A549 (cell line): ENCODE results near the gene GFM1. TPM values are rescaled to one million over a fixed set of nuclear protein-coding genes. Genes with fewer than 3 reads are reported as not detected.

ENCODE experiments used
- ATAC-seq, 2 experiments: fragments of 200-7000 bp in 1 of 2; fragments of >200 bp in 1 of 2; cut with Nextera tagmentation in 1 of 2; cut with Tn5 transposase in 1 of 2; 3 replicates each; pipeline versions ENCODE4 v1.8.0 to v1.9.1; 2018 to 2020; ENCODE audit warnings: mild to moderate bottlenecking in 1 of 2, moderate library complexity in 1 of 2
- CTCF ChIA-PET: fragments of 300-600 bp; sonication (Branson Sonifier 250); formaldehyde crosslinking; extraction: SDS; loops from one replicate; lab custom pipeline; 2021; ENCODE audit warnings: antibody characterized with exemption, inconsistent platforms; lab: Yijun Ruan, JAX
- POLR2A ChIA-PET: fragments of 350-600 bp; formaldehyde crosslinking; extraction: SDS; loops from one replicate; lab custom pipeline; 2021; ENCODE audit warnings: antibody characterized with exemption, inconsistent platforms; lab: Yijun Ruan, JAX
- DNase-seq, 2 experiments: peaks; one replicate each; pipeline versions ENCODE4 v3.0.0 to v3.0.0-alpha.2; 2011 to 2016; ENCODE audit warnings: low read depth in 1 of 2, low spot score in 1 of 2
- FAIRE-seq: peaks from 2 replicates; lab custom pipeline; 2011; peaks lifted over from hg19 to GRCh38; lab: Jason Lieb, UNC
- H3K27ac ChIP-seq, 2 experiments: fragments of >200 bp; sonication (Bioruptor Twin); formaldehyde crosslinking; 3 replicates each; pipeline ENCODE4 v1.5.1; 2016 to 2017
- H3K4me1 ChIP-seq: fragments of >200 bp; sonication (Bioruptor Twin); formaldehyde crosslinking; 3 replicates; pipeline ENCODE4 v1.6.1; 2016
- H3K4me2 ChIP-seq: fragments of >200 bp; sonication (Bioruptor Twin); formaldehyde crosslinking; 3 replicates; pipeline ENCODE4 v1.6.1; 2016
- H3K4me3 ChIP-seq: fragments of >200 bp; sonication (Bioruptor Twin); formaldehyde crosslinking; 3 replicates; pipeline ENCODE4 v1.5.1; 2016
- H3K9me3 ChIP-seq: fragments of >200 bp; sonication (Bioruptor Twin); formaldehyde crosslinking; 3 replicates; pipeline ENCODE4 v1.6.1; 2016
- ATOH8 ChIP-seq: fragments of 250-450 bp; sonication (Bioruptor Pico); IDR thresholded peaks from 2 replicates; pipeline ENCODE4 v1.5.0; 2020; ENCODE audit warnings: low read depth, mild to moderate bottlenecking, moderate library complexity
- CBX8 ChIP-seq: fragments of 200-600 bp; sonication (generic); IDR thresholded peaks from 2 replicates; pipeline ENCODE4 v1.6.1; 2016
- EHMT2 ChIP-seq: fragments of 200-600 bp; sonication (generic); IDR thresholded peaks from 2 replicates; pipeline ENCODE4 v1.6.1; 2016; ENCODE audit warnings: antibody characterized with exemption, low read depth, mild to moderate bottlenecking, moderate library complexity
- FOSL2 ChIP-seq, 2 experiments: fragments of 450-650 bp in 1 of 2; fragments of >200 bp in 1 of 2; sonication (Bioruptor Twin) in 1 of 2; formaldehyde crosslinking; IDR thresholded peaks; 2 replicates each; pipeline versions ENCODE4 v1.5.0 to v1.6.1; 2016 to 2020; ENCODE audit warnings: mild to moderate bottlenecking in 1 of 2, moderate library complexity in 1 of 2
- HEYL ChIP-seq: fragments of 250-450 bp; sonication (Bioruptor Pico); IDR thresholded peaks from 2 replicates; pipeline ENCODE4 v1.8.0; 2021; ENCODE audit warnings: mild to moderate bottlenecking, moderate library complexity
- HMGXB4 ChIP-seq: fragments of 250-450 bp; sonication (Bioruptor Pico); IDR thresholded peaks from 2 replicates; pipeline ENCODE4 v1.5.0; 2021; ENCODE audit warnings: mild to moderate bottlenecking, moderate library complexity, borderline replicate concordance
- HOXB13 ChIP-seq: fragments of 250-450 bp; sonication (Bioruptor Pico); IDR thresholded peaks from 2 replicates; pipeline ENCODE4 v1.5.0; 2020; ENCODE audit warnings: low read depth, mild to moderate bottlenecking, moderate library complexity
- HOXB5 ChIP-seq: fragments of 250-450 bp; sonication (Bioruptor Pico); IDR thresholded peaks from 2 replicates; pipeline ENCODE4 v1.5.0; 2020; ENCODE audit warnings: mild to moderate bottlenecking, moderate library complexity
- JUN ChIP-seq, 2 experiments: fragments of >200 bp; sonication (Bioruptor Twin); formaldehyde crosslinking; IDR thresholded peaks; 2 replicates in 1 of 2; 3 replicates in 1 of 2; pipeline ENCODE4 v1.6.1; 2016 to 2017
- MAFK ChIP-seq: fragments of 450-650 bp; IDR thresholded peaks from 2 replicates; pipeline ENCODE4 v1.6.1; 2014; ENCODE audit not compliant: partially characterized antibody
- MYC ChIP-seq: IDR thresholded peaks from 2 replicates; pipeline ENCODE4 v1.6.1; 2012; ENCODE audit warnings: mild to moderate bottlenecking, inconsistent platforms, low read length, improper control_type of control experiment, borderline replicate concordance
- NPAS2 ChIP-seq: fragments of 250-450 bp; sonication (Bioruptor Pico); IDR thresholded peaks from 2 replicates; pipeline ENCODE4 v1.8.0; 2022; ENCODE audit warnings: mild to moderate bottlenecking, moderate library complexity, borderline replicate concordance
- PHF8 ChIP-seq: fragments of 200-600 bp; sonication (generic); IDR thresholded peaks from 2 replicates; pipeline ENCODE4 v1.6.1; 2016; ENCODE audit warnings: low read depth, mild to moderate bottlenecking, antibody characterized with exemption, moderate library complexity, borderline replicate concordance
- POLR2A ChIP-seq: IDR thresholded peaks from 2 replicates; pipeline ENCODE4 v1.6.1; 2012; ENCODE audit warnings: mild to moderate bottlenecking, low read length
- RAD21 ChIP-seq, 2 experiments: fragments of >200 bp in 1 of 2; sonication (Bioruptor Twin) in 1 of 2; formaldehyde crosslinking in 1 of 2; IDR thresholded peaks in 1 of 2; conservative IDR thresholded peaks in 1 of 2; 2 replicates in 1 of 2; 3 replicates in 1 of 2; pipeline ENCODE4 v1.6.1; 2012 to 2018; ENCODE audit warnings: inconsistent platforms in 1 of 2
- RARB ChIP-seq: fragments of 250-450 bp; sonication (Bioruptor Pico); IDR thresholded peaks from 2 replicates; pipeline ENCODE4 v1.8.0; 2021; ENCODE audit warnings: mild to moderate bottlenecking, moderate library complexity
- RCOR1 ChIP-seq: fragments of 150-350 bp; IDR thresholded peaks from 2 replicates; pipeline ENCODE4 v1.6.1; 2014; ENCODE audit warnings: antibody characterized with exemption, low read length, low read depth
- RNF2 ChIP-seq: fragments of 200-600 bp; sonication (generic); IDR thresholded peaks from 2 replicates; pipeline ENCODE4 v1.6.1; 2016; ENCODE audit warnings: low read depth, mild to moderate bottlenecking, antibody characterized with exemption, moderate library complexity, borderline replicate concordance
- SMC3 ChIP-seq: fragments of >200 bp; sonication (Bioruptor Twin); formaldehyde crosslinking; IDR thresholded peaks from 3 replicates; pipeline ENCODE4 v1.6.1; 2018; ENCODE audit warnings: inconsistent platforms
- SREBF2 ChIP-seq: fragments of 450-650 bp; IDR thresholded peaks from 2 replicates; pipeline ENCODE4 v1.6.1; 2014; ENCODE audit warnings: mild to moderate bottlenecking, moderate library complexity
- TFCP2L1 ChIP-seq: fragments of 250-450 bp; sonication (Bioruptor Pico); IDR thresholded peaks from 2 replicates; pipeline ENCODE4 v1.5.0; 2021; ENCODE audit warnings: mild to moderate bottlenecking
- TP53 ChIP-seq: fragments of 250-450 bp; sonication (Bioruptor Pico); IDR thresholded peaks from 2 replicates; pipeline ENCODE4 v1.5.0; 2021; ENCODE audit warnings: mild to moderate bottlenecking, moderate library complexity
- ZC3H11A ChIP-seq: fragments of 450-650 bp; IDR thresholded peaks from 2 replicates; pipeline ENCODE4 v1.6.1; 2014; ENCODE audit warnings: antibody characterized with exemption, mild to moderate bottlenecking
- ZFP36 ChIP-seq: fragments of 450-650 bp; IDR thresholded peaks from 2 replicates; pipeline ENCODE4 v1.6.1; 2014; ENCODE audit warnings: borderline replicate concordance; ENCODE audit not compliant: partially characterized antibody
- ZNF302 ChIP-seq: fragments of 250-450 bp; sonication (Bioruptor Pico); IDR thresholded peaks from 2 replicates; pipeline ENCODE4 v1.9.0; 2021; ENCODE audit warnings: inconsistent platforms, mild to moderate bottlenecking, moderate library complexity
- WGBS: methylation state at CpG from one replicate; pipeline ENCODE4 v1.1.6; 2017; ENCODE audit errors: missing lambda C conversion rate; 5-methylcytosine and 5-hydroxymethylcytosine counted together
- polyA plus RNA-seq, 4 experiments: library from polyadenylated mRNA; depleted of rRNA in 3 of 4; stranded (reverse); fragments of >200 nt; fragmentation: RNase III in 1 of 4; extraction: RNeasy Plus Mini Kit Qiagen cat#74134 plus additional on column Dnase treatment in 1 of 4; gene quantifications; 2 replicates in 3 of 4; 3 replicates in 1 of 4; pipeline ENCODE4 v1.2.3, GENCODE V29; 2011 to 2017

The GFM1 gene
- polyA plus RNA-seq, 2 of the 4 experiments (the other 2 are of a cell fraction), result 48.8 to 71.4 TPM

GRCh38 chr3:158733656-158734055, 89.3 kb downstream of the GFM1 start (continued):
- TF ChIP-seq PHF8 (no peak), HMGXB4 (CRISPR knock-in tag) (no peak), JUN (IDR thresholded peaks at IDR 0.05) (no peak), TP53 (CRISPR knock-in tag) (no peak)
- TF ChIP-seq, all 56 proteins: peak for 0

- no peak for TF ChIP-seq MYC
- TF ChIP-seq, all 56 proteins: peak for 0
- POLR2A ChIA-PET, result no interaction called here
- ATAC-seq (no peak), FAIRE-seq (no peak), DNase-seq (no peak)
- 84% methylated on average over 7 of the region's 7 CpGs for WGBS
- H3K9me3 ChIP-seq, result peaks cover 12% of the 10 kb centered on the region
- H3K4me2 ChIP-seq, result no peak overlapping the region
- CTCF ChIA-PET, result interaction anchor here (1.1 to 8.8 kb wide), 4 partner anchors 8 to 56 kb away, joined by 3 to 45 read pairs (median 10); no protein-coding TSS in a partner anchor
- peaks cover 11% of the 10 kb centered on the region for H3K4me1 ChIP-seq
- H3K27ac ChIP-seq, result no peak overlapping the region
- no peak overlapping the region for H3K4me3 ChIP-seq
Observed at GRCh38 chr3:158735296-158736033, 91.1 kb downstream of the GFM1 start.

GRCh38 chr3:158737410-158737809, 93.1 kb downstream of the GFM1 start:
- no peak overlapping the region for H3K27ac ChIP-seq

GRCh38 chr3:158737976-158738615, 93.8 kb downstream of the GFM1 start:
- FAIRE-seq, result no peak
- WGBS, result 88% methylated on average over 9 of the region's 9 CpGs

More at GRCh38 chr3:158737410-158737809, 93.1 kb downstream of the GFM1 start:
- Histone ChIP-seq H3K4me2 (no peak overlapping the region), H3K4me1 (peaks cover 4% of the 10 kb centered on the region; the same call in 1 of the 3 replicates), H3K9me3 (peaks cover 12% of the 10 kb centered on the region)
- ChIA-PET CTCF (interaction anchor here (1.3 to 8.8 kb wide), 4 partner anchors 10 to 78 kb away, joined by 4 to 45 read pairs (median 10); no protein-coding TSS in a partner anchor), POLR2A (no interaction called here)
- WGBS, result 83% methylated on average over 2 of the region's 2 CpGs
- no peak for ATAC-seq
- FAIRE-seq, result no peak
- no peak for DNase-seq
- no peak for TF ChIP-seq POLR2A
- no peak for TF ChIP-seq ZFP36
- TF ChIP-seq RCOR1, result no peak
- no peak for TF ChIP-seq HOXB13 (CRISPR knock-in tag)
- TF ChIP-seq, all 56 proteins: peak for 0
- no peak overlapping the region for H3K4me3 ChIP-seq

GRCh38 chr3:158738653-158739052, 94.3 kb downstream of the GFM1 start:
- DNase-seq (no peak), ATAC-seq (no peak), FAIRE-seq (no peak)
- Histone ChIP-seq H3K9me3 (peaks cover 12% of the 10 kb centered on the region), H3K4me2 (no peak overlapping the region), H3K4me1 (0 out of 3 replicates have a peak, but pooled peaks cover 4% of the 10 kb centered on the region), H3K4me3 (no peak overlapping the region), H3K27ac (no peak overlapping the region)
- TF ChIP-seq MAFK (no peak), RARB (CRISPR knock-in tag) (no peak), ZC3H11A (no peak), HOXB13 (CRISPR knock-in tag) (no peak), HEYL (CRISPR knock-in tag) (no peak), EHMT2 (no peak), FOSL2 (IDR thresholded peaks at IDR 0.05) (no peak), FOSL2 (CRISPR knock-in tag; IDR thresholded peaks at IDR 0.05) (no peak), ZNF302 (CRISPR knock-in tag) (no peak), HOXB5 (CRISPR knock-in tag) (no peak), ATOH8 (CRISPR knock-in tag) (no peak), SMC3 (no peak), CBX8 (no peak), RAD21 (conservative IDR thresholded peaks at IDR 0.05 in 1 of 2, IDR thresholded peaks at IDR 0.05 in 1 of 2) (no peak), NPAS2 (CRISPR knock-in tag) (no peak)
- WGBS, result 87% methylated on average over 6 of the region's 6 CpGs
- CTCF ChIA-PET, result interaction anchor here (1.5 to 8.8 kb wide), 2 partner anchors 11 to 521 kb away, joined by 3 to 45 read pairs; no protein-coding TSS in a partner anchor
- POLR2A ChIA-PET, result no interaction called here

More at GRCh38 chr3:158737976-158738615, 93.8 kb downstream of the GFM1 start:
- ATAC-seq, result no peak
- H3K9me3 ChIP-seq, result peaks cover 12% of the 10 kb centered on the region
- H3K4me2 ChIP-seq, result no peak overlapping the region
- no peak for TF ChIP-seq ZFP36
- TF ChIP-seq FOSL2 (IDR thresholded peaks at IDR 0.05), result no peak
- TF ChIP-seq FOSL2 (CRISPR knock-in tag; IDR thresholded peaks at IDR 0.05), result no peak
- TF ChIP-seq SREBF2, result no peak
- no peak for TF ChIP-seq TFCP2L1 (CRISPR knock-in tag)
- no peak for TF ChIP-seq RNF2
- TF ChIP-seq ZNF302 (CRISPR knock-in tag), result no peak
- TF ChIP-seq, all 56 proteins: peak for 0
- Histone ChIP-seq H3K27ac (no peak overlapping the region), H3K4me3 (no peak overlapping the region), H3K4me1 (peaks cover 4% of the 10 kb centered on the region; the same call in 1 of the 3 replicates)
- DNase-seq, result no peak
- CTCF ChIA-PET, result interaction anchor here (1.5 to 8.8 kb wide), 2 partner anchors 10 to 522 kb away, joined by 3 to 45 read pairs; no protein-coding TSS in a partner anchor
- POLR2A ChIA-PET, result no interaction called here
